Endodermal cell (in vitro differentiated cells): ENCODE results near the gene CMC2. TPM values are rescaled to one million over a fixed set of nuclear protein-coding genes. Genes with fewer than 3 reads are reported as not detected.

Experiments used
- DNase-seq: peaks from one replicate; pipeline ENCODE4 v3.0.0-alpha.2; 2017
- H3K27ac ChIP-seq: 2 replicates; pipeline ENCODE4 v1.5.1; 2013; ENCODE audit warnings: mild to moderate bottlenecking, low read depth, low read length, moderate library complexity
- H3K27me3 ChIP-seq: 2 replicates; pipeline ENCODE4 v1.6.1; 2013; ENCODE audit warnings: mild to moderate bottlenecking, low read length, moderate library complexity; ENCODE audit not compliant: insufficient read depth, control insufficient read depth, poor library complexity, severe bottlenecking
- H3K36me3 ChIP-seq: 2 replicates; pipeline ENCODE4 v1.7.0; 2013; ENCODE audit warnings: mild to moderate bottlenecking, low read length, moderate library complexity; ENCODE audit not compliant: control insufficient read depth, insufficient read depth
- H3K4me1 ChIP-seq: one replicate; pipeline ENCODE4 v1.7.0; 2013; ENCODE audit warnings: low read length; ENCODE audit not compliant: control insufficient read depth, insufficient read depth
- H3K4me3 ChIP-seq: 2 replicates; pipeline ENCODE4 v1.5.1; 2013; ENCODE audit warnings: mild to moderate bottlenecking, low read length, moderate library complexity
- H3K9ac ChIP-seq: 2 replicates; pipeline ENCODE4 v1.6.1; 2013; ENCODE audit warnings: mild to moderate bottlenecking, low read length, moderate library complexity; ENCODE audit not compliant: poor library complexity, severe bottlenecking; ENCODE audit errors: extremely low read depth
- H3K9me3 ChIP-seq: 2 replicates; pipeline ENCODE4 v1.6.1; 2013; ENCODE audit warnings: mild to moderate bottlenecking, low read length, moderate library complexity; ENCODE audit not compliant: control insufficient read depth
- H3K27ac Mint-ChIP-seq: 2 replicates; pipeline ENCODE4 v1.8.0; 2020; ENCODE audit warnings: mixed read lengths
- H3K27me3 Mint-ChIP-seq: 2 replicates; pipeline ENCODE4 v1.8.0; 2021; ENCODE audit warnings: mild to moderate bottlenecking, mixed read lengths; ENCODE audit not compliant: insufficient read depth
- H3K36me3 Mint-ChIP-seq: 2 replicates; pipeline ENCODE4 v1.8.0; 2020; ENCODE audit warnings: low read depth, mixed read lengths
- H3K4me1 Mint-ChIP-seq: 2 replicates; pipeline ENCODE4 v1.8.0; 2020; ENCODE audit warnings: mixed read lengths
- H3K4me3 Mint-ChIP-seq: 2 replicates; pipeline ENCODE4 v1.8.0; 2020; ENCODE audit warnings: mild to moderate bottlenecking, moderate library complexity, mixed read lengths
- H3K9me3 Mint-ChIP-seq: 2 replicates; pipeline ENCODE4 v1.8.0; 2020; ENCODE audit warnings: mild to moderate bottlenecking, mixed read lengths
- CTCF ChIP-seq: fragments of 200-600 bp; sonication (generic); conservative IDR thresholded peaks from 2 replicates; pipeline ENCODE4 v1.5.0; 2021; ENCODE audit warnings: antibody characterized with exemption, mild to moderate bottlenecking
- WGBS, 2 experiments: methylation state at CpG; one replicate each; pipeline versions ENCODE4 v1.1.5 to v1.1.7; 2013; ENCODE audit warnings: missing lambda C conversion rate in 2 of 2, mixed read lengths in 1 of 2; ENCODE audit not compliant: insufficient coverage in 1 of 2, insufficient read length in 1 of 2; 5-methylcytosine and 5-hydroxymethylcytosine counted together
- total RNA-seq, 2 donors: library from RNA; stranded (reverse); fragmentation: NEBNext Ultra II Directional in 1 of 2; extraction: Animal tissue kit (Norgen Biotek cat#: 25700) in 1 of 2; gene quantifications; 2 replicates in 1 of 2; 3 replicates in 1 of 2; pipeline ENCODE4 v1.2.1, GENCODE V29; 2021

Gene CMC2
- total RNA-seq, 2 donors from 2014 or later: 73.8 to 103 TPM

GRCh38 chr16:80968386-80969113 is 38.1 kb downstream of the CMC2 start:
- peaks cover 8% of the 10 kb centered on the region for H3K36me3 Mint-ChIP-seq

GRCh38 chr16:80966617-80967016 is 40.1 kb downstream of the CMC2 start:
- Mint-ChIP-seq H3K36me3 (peaks cover 8% of the 10 kb centered on the region), H3K27me3 (no peaks in the 10 kb centered on the region), H3K9me3 (peaks cover 2% of the 10 kb centered on the region), H3K27ac (no peak overlapping the region), H3K4me3 (no peak overlapping the region), H3K4me1 (peaks cover 4% of the 10 kb centered on the region)
- Histone ChIP-seq H3K27me3 (no peaks in the 10 kb centered on the region), H3K9me3 (no peaks in the 10 kb centered on the region), H3K4me1 (no peaks in the 10 kb centered on the region), H3K27ac (no peak overlapping the region), H3K4me3 (no peak overlapping the region), H3K9ac (no peak overlapping the region), H3K36me3 (peaks cover under 1% of the 10 kb centered on the region)
- DNase-seq: no peak
- no peak for TF ChIP-seq CTCF
- WGBS, 2 experiments: 90% methylated on average over 4 of the region's 4 CpGs; no CpG with 5 or more reads in 1 of the 2 experiments

More at GRCh38 chr16:80968386-80969113, 38.1 kb downstream of the CMC2 start:
- Histone ChIP-seq H3K36me3 (peaks cover 6% of the 10 kb centered on the region), H3K9me3 (no peaks in the 10 kb centered on the region), H3K27me3 (no peaks in the 10 kb centered on the region), H3K4me3 (no peak overlapping the region), H3K27ac (no peak overlapping the region), H3K4me1 (no peaks in the 10 kb centered on the region), H3K9ac (no peak overlapping the region)
- Mint-ChIP-seq H3K27me3 (no peaks in the 10 kb centered on the region), H3K4me1 (peaks cover 4% of the 10 kb centered on the region), H3K27ac (no peak overlapping the region), H3K9me3 (peaks cover 2% of the 10 kb centered on the region), H3K4me3 (no peak overlapping the region)
- no peak for DNase-seq
- no peak for TF ChIP-seq CTCF
- WGBS, 2 experiments: 88 to 90% methylated on average over 4 of the region's 4 CpGs

- Histone ChIP-seq H3K4me3 (no peak overlapping the region), H3K27me3 (no peaks in the 10 kb centered on the region), H3K36me3 (no peaks in the 10 kb centered on the region), H3K9ac (no peak overlapping the region), H3K27ac (no peak overlapping the region), H3K4me1 (no peaks in the 10 kb centered on the region), H3K9me3 (peaks cover 12% of the 10 kb centered on the region)
- peaks cover 8% of the 10 kb centered on the region for H3K36me3 Mint-ChIP-seq
- DNase-seq: no peak
- H3K27ac Mint-ChIP-seq: no peak overlapping the region
- TF ChIP-seq CTCF: no peak
- H3K9me3 Mint-ChIP-seq: peaks cover 20% of the 10 kb centered on the region
- H3K4me3 Mint-ChIP-seq: no peak overlapping the region
- peaks cover 4% of the 10 kb centered on the region for H3K4me1 Mint-ChIP-seq
- WGBS, 2 experiments: 87 to 95% methylated on average over 2 of the region's 2 CpGs
- H3K27me3 Mint-ChIP-seq: peaks cover 3% of the 10 kb centered on the region
These were observed 42.3 kb downstream of the CMC2 start for GRCh38 chr16:80964351-80964750.
